SK-N-SH (cell line): ENCODE data around the gene USP34.

ENCODE experiments used
- EZH2phosphoT487 ChIP-seq: fragments of 200-600 bp; sonication (generic); IDR thresholded peaks from 2 replicates; pipeline ENCODE4 v1.6.1; 2017; ENCODE audit warnings: low read depth, mixed run types, mild to moderate bottlenecking, antibody characterized with exemption, moderate library complexity, borderline replicate concordance
- POLR2AphosphoS5 ChIP-seq: IDR thresholded peaks from 2 replicates; pipeline ENCODE4 v1.6.1; 2012; ENCODE audit warnings: low read depth, low read length
- USF2 ChIP-seq: fragments of 150-350 bp; IDR thresholded peaks from 2 replicates; pipeline ENCODE4 v1.6.1; 2017; ENCODE audit warnings: antibody characterized with exemption, low read length, low read depth, borderline replicate concordance
- TF ChIP-seq, protein P1 (sequence below): fragments of 200-600 bp; sonication (generic); IDR thresholded peaks from 2 replicates; pipeline ENCODE4 v1.6.1; 2017; ENCODE audit warnings: antibody characterized with exemption, mild to moderate bottlenecking, moderate library complexity

GRCh38 chr2:61229936-61230335, 241.0 kb downstream of the USP34 start:
- no peak for TF ChIP-seq EZH2phosphoT487
- no peak for TF ChIP-seq POLR2AphosphoS5
- TF ChIP-seq, protein P1, sequence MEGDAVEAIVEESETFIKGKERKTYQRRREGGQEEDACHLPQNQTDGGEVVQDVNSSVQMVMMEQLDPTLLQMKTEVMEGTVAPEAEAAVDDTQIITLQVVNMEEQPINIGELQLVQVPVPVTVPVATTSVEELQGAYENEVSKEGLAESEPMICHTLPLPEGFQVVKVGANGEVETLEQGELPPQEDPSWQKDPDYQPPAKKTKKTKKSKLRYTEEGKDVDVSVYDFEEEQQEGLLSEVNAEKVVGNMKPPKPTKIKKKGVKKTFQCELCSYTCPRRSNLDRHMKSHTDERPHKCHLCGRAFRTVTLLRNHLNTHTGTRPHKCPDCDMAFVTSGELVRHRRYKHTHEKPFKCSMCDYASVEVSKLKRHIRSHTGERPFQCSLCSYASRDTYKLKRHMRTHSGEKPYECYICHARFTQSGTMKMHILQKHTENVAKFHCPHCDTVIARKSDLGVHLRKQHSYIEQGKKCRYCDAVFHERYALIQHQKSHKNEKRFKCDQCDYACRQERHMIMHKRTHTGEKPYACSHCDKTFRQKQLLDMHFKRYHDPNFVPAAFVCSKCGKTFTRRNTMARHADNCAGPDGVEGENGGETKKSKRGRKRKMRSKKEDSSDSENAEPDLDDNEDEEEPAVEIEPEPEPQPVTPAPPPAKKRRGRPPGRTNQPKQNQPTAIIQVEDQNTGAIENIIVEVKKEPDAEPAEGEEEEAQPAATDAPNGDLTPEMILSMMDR, result no peak
- no peak for TF ChIP-seq USF2
